Trophoblast cell (in vitro differentiated cells and primary cell): Measurements from ENCODE around the gene SEMA4D.

Source experiments
- DNase-seq, 2 donors: peaks; one replicate each; pipeline ENCODE4 v3.0.0-alpha.2; 2016
- H2AFZ ChIP-seq: 2 replicates; pipeline ENCODE4 v1.6.1; 2013; ENCODE audit warnings: low read length, moderate library complexity, mild to moderate bottlenecking; ENCODE audit not compliant: insufficient read depth, poor library complexity
- H2AK5ac ChIP-seq: 2 replicates; pipeline ENCODE4 v1.6.1; 2013; ENCODE audit warnings: mild to moderate bottlenecking, low read length
- H2BK120ac ChIP-seq: 2 replicates; pipeline ENCODE4 v1.6.1; 2013; ENCODE audit warnings: low read length, mild to moderate bottlenecking, moderate library complexity; ENCODE audit not compliant: insufficient read depth, poor library complexity
- H2BK12ac ChIP-seq: 2 replicates; pipeline ENCODE4 v1.6.1; 2013; ENCODE audit warnings: mild to moderate bottlenecking, low read length, moderate library complexity
- H2BK5ac ChIP-seq: 2 replicates; pipeline ENCODE4 v1.6.1; 2013; ENCODE audit warnings: low read length, low read depth, moderate library complexity, mild to moderate bottlenecking; ENCODE audit not compliant: poor library complexity
- H3K14ac ChIP-seq: 2 replicates; pipeline ENCODE4 v1.6.1; 2013; ENCODE audit warnings: mild to moderate bottlenecking, low read length
- H3K18ac ChIP-seq: 2 replicates; pipeline ENCODE4 v1.6.1; 2013; ENCODE audit warnings: mild to moderate bottlenecking, low read length
- H3K23ac ChIP-seq: 2 replicates; pipeline ENCODE4 v1.6.1; 2013; ENCODE audit warnings: low read length
- H3K27ac ChIP-seq: 2 replicates; pipeline ENCODE4 v1.5.1; 2013; ENCODE audit warnings: low read depth, mild to moderate bottlenecking, inconsistent platforms, low read length, moderate library complexity
- H3K27me3 ChIP-seq: 2 replicates; pipeline ENCODE4 v1.6.1; 2013; ENCODE audit warnings: inconsistent platforms, mild to moderate bottlenecking, low read length, moderate library complexity; ENCODE audit not compliant: insufficient read depth
- H3K36me3 ChIP-seq, 2 experiments: 1 replicate in 1 of 2; 2 replicates in 1 of 2; pipeline ENCODE4 v1.6.1; 2013; ENCODE audit warnings: low read length in 2 of 2, mild to moderate bottlenecking in 2 of 2, moderate library complexity in 1 of 2; ENCODE audit not compliant: insufficient read depth in 2 of 2, control insufficient read depth in 1 of 2
- H3K4ac ChIP-seq: 2 replicates; pipeline ENCODE4 v1.6.1; 2013; ENCODE audit warnings: low read depth, mild to moderate bottlenecking, low read length, moderate library complexity
- H3K4me1 ChIP-seq, 2 experiments: 1 replicate in 1 of 2; 2 replicates in 1 of 2; pipeline ENCODE4 v1.6.1; 2013; ENCODE audit warnings: low read length in 2 of 2, mild to moderate bottlenecking in 2 of 2, moderate library complexity in 1 of 2; ENCODE audit not compliant: insufficient read depth in 2 of 2, control insufficient read depth in 1 of 2
- H3K4me2 ChIP-seq: 2 replicates; pipeline ENCODE4 v1.6.1; 2013; ENCODE audit warnings: inconsistent platforms, mild to moderate bottlenecking, low read length, moderate library complexity
- H3K4me3 ChIP-seq: 2 replicates; pipeline ENCODE4 v1.5.1; 2013; ENCODE audit warnings: mild to moderate bottlenecking, low read depth, low read length, inconsistent platforms
- H3K79me1 ChIP-seq: one replicate; pipeline ENCODE4 v1.6.1; 2013; ENCODE audit warnings: low read length
- H3K79me2 ChIP-seq: 2 replicates; pipeline ENCODE4 v1.6.1; 2013; ENCODE audit warnings: low read length, mild to moderate bottlenecking; ENCODE audit not compliant: control insufficient read depth, insufficient read depth, poor library complexity
- H3K9ac ChIP-seq: 2 replicates; pipeline ENCODE4 v1.6.1; 2013; ENCODE audit warnings: mild to moderate bottlenecking, low read length
- H3K9me3 ChIP-seq: 2 replicates; pipeline ENCODE4 v1.6.1; 2013; ENCODE audit warnings: low read depth, mild to moderate bottlenecking, control low read depth, inconsistent platforms, low read length; ENCODE audit not compliant: insufficient read depth
- H4K12ac ChIP-seq: 2 replicates; pipeline ENCODE4 v1.6.1; 2013; ENCODE audit warnings: low read depth, mild to moderate bottlenecking, low read length, moderate library complexity
- H4K8ac ChIP-seq: 2 replicates; pipeline ENCODE4 v1.6.1; 2013; ENCODE audit warnings: low read depth, mild to moderate bottlenecking, low read length, moderate library complexity
- H4K91ac ChIP-seq: one replicate; pipeline ENCODE4 v1.6.1; 2013; ENCODE audit warnings: low read depth, mild to moderate bottlenecking, low read length, moderate library complexity
- WGBS: extraction: QIAGEN DNeasy Blood & Tissue Kit; methylation state at CpG from one replicate; pipeline ENCODE4 v1.1.7; 2013; ENCODE audit warnings: missing lambda C conversion rate; ENCODE audit not compliant: insufficient read length, insufficient coverage; ENCODE audit errors: extremely low coverage; 5-methylcytosine and 5-hydroxymethylcytosine counted together

Gene SEMA4D

GRCh38 chr9:89414670-89415324 lies 83.1 kb downstream of the SEMA4D start:
- H3K14ac ChIP-seq = no peak overlapping the region
- no peak overlapping the region for H4K91ac ChIP-seq
- no peaks in the 10 kb centered on the region for H3K36me3 ChIP-seq
- H3K4me2 ChIP-seq = no peak overlapping the region
- peaks cover 5 to 7% of the 10 kb centered on the region in 2 experiments for H3K4me1 ChIP-seq
- H3K27ac ChIP-seq = no peak overlapping the region
- H3K27me3 ChIP-seq = no peaks in the 10 kb centered on the region
- WGBS = no CpG with 5 or more reads among the region's 9 CpGs
- H4K8ac ChIP-seq = no peak overlapping the region
- H2AK5ac ChIP-seq = no peak overlapping the region
- H2BK12ac ChIP-seq = no peak overlapping the region
- no peak overlapping the region for H3K4ac ChIP-seq
- no peak for DNase-seq
- no peak overlapping the region for H3K23ac ChIP-seq
- H2AFZ ChIP-seq = no peak overlapping the region
- peaks cover 2% of the 10 kb centered on the region for H3K79me2 ChIP-seq
- no peak overlapping the region for H2BK120ac ChIP-seq
- no peak overlapping the region for H2BK5ac ChIP-seq
- no peaks in the 10 kb centered on the region for H3K9me3 ChIP-seq
- no peaks in the 10 kb centered on the region for H3K79me1 ChIP-seq
- no peak overlapping the region for H3K9ac ChIP-seq
- no peak overlapping the region for H4K12ac ChIP-seq
- H3K4me3 ChIP-seq = no peak overlapping the region
- no peak overlapping the region for H3K18ac ChIP-seq

- Histone ChIP-seq H4K91ac (no peak overlapping the region), H4K8ac (no peak overlapping the region), H4K12ac (no peak overlapping the region), H3K27ac (no peak overlapping the region), H3K18ac (no peak overlapping the region), H3K23ac (no peak overlapping the region), H2BK120ac (no peak overlapping the region), H3K14ac (no peak overlapping the region), H3K36me3 (no peaks in the 10 kb centered on the region), H3K79me1 (no peaks in the 10 kb centered on the region), H3K79me2 (peaks cover 2% of the 10 kb centered on the region), H3K27me3 (no peaks in the 10 kb centered on the region), H3K4me3 (no peak overlapping the region), H2AFZ (no peak overlapping the region), H2BK5ac (no peak overlapping the region), H2BK12ac (no peak overlapping the region), H2AK5ac (no peak overlapping the region), H3K4ac (no peak overlapping the region), H3K9ac (no peak overlapping the region), H3K4me1 (peaks cover 5 to 7% of the 10 kb centered on the region in 2 experiments), H3K9me3 (no peaks in the 10 kb centered on the region), H3K4me2 (no peak overlapping the region)
- no peak for DNase-seq
- WGBS = no CpG with 5 or more reads among the region's 4 CpGs
Observed at GRCh38 chr9:89413963-89414638, 83.8 kb downstream of the SEMA4D start.

GRCh38 chr9:89412951-89413350 lies 85.0 kb downstream of the SEMA4D start:
- no peak overlapping the region for H3K23ac ChIP-seq
- no peak overlapping the region for H4K91ac ChIP-seq
- H2BK120ac ChIP-seq = no peak overlapping the region
- no peak overlapping the region for H3K27ac ChIP-seq
- no peak overlapping the region for H3K4ac ChIP-seq
- no peak overlapping the region for H3K4me3 ChIP-seq
- no peaks in the 10 kb centered on the region for H3K9me3 ChIP-seq
- no peak overlapping the region for H3K14ac ChIP-seq
- H2BK12ac ChIP-seq = no peak overlapping the region
- no peak overlapping the region for H2AFZ ChIP-seq
- H3K79me1 ChIP-seq = no peaks in the 10 kb centered on the region
- H2BK5ac ChIP-seq = no peak overlapping the region
- H3K27me3 ChIP-seq = no peaks in the 10 kb centered on the region
- H4K12ac ChIP-seq = no peak overlapping the region
- DNase-seq = no peak
- no peak overlapping the region for H2AK5ac ChIP-seq
- no CpG with 5 or more reads among the region's 4 CpGs for WGBS
- H3K18ac ChIP-seq = no peak overlapping the region
- H4K8ac ChIP-seq = no peak overlapping the region
- H3K79me2 ChIP-seq = peaks cover 2% of the 10 kb centered on the region
- no peak overlapping the region for H3K4me2 ChIP-seq
- H3K36me3 ChIP-seq = no peaks in the 10 kb centered on the region
- peaks cover 5 to 7% of the 10 kb centered on the region in 2 experiments for H3K4me1 ChIP-seq
- H3K9ac ChIP-seq = no peak overlapping the region

- Histone ChIP-seq H3K4ac (no peak overlapping the region), H3K79me2 (peaks cover 2% of the 10 kb centered on the region), H4K12ac (no peak overlapping the region), H3K14ac (no peak overlapping the region), H3K79me1 (no peaks in the 10 kb centered on the region), H3K4me3 (no peak overlapping the region), H3K9me3 (no peaks in the 10 kb centered on the region), H3K27me3 (no peaks in the 10 kb centered on the region), H3K18ac (no peak overlapping the region), H3K4me2 (no peak overlapping the region), H2AK5ac (no peak overlapping the region), H3K27ac (no peak overlapping the region), H4K91ac (no peak overlapping the region), H2BK5ac (no peak overlapping the region), H4K8ac (no peak overlapping the region), H3K36me3 (no peaks in the 10 kb centered on the region), H3K9ac (no peak overlapping the region), H3K23ac (no peak overlapping the region), H3K4me1 (peaks cover 5 to 7% of the 10 kb centered on the region in 2 experiments), H2AFZ (no peak overlapping the region), H2BK12ac (no peak overlapping the region), H2BK120ac (no peak overlapping the region)
- DNase-seq = no peak
- WGBS = no CpG with 5 or more reads among the region's 5 CpGs
Observed at GRCh38 chr9:89412541-89412940, 85.4 kb downstream of the SEMA4D start.
